Glutamatergic neuron (in vitro differentiated cells): ENCODE results near the gene PCBP4. TPM values are rescaled to one million over a fixed set of nuclear protein-coding genes. Genes with fewer than 3 reads are reported as not detected.

Source experiments
- DNase-seq: peaks from one replicate; pipeline ENCODE4 v3.0.0; 2022
- H3K27ac Mint-ChIP-seq: one replicate; pipeline ENCODE4 v1.8.0; 2020; ENCODE audit warnings: mild to moderate bottlenecking, mixed read lengths, inconsistent platforms; ENCODE audit not compliant: unreplicated experiment
- H3K27me3 Mint-ChIP-seq: one replicate; pipeline ENCODE4 v1.8.0; 2020; ENCODE audit warnings: mild to moderate bottlenecking, moderate library complexity, mixed read lengths, inconsistent platforms; ENCODE audit not compliant: unreplicated experiment
- H3K36me3 Mint-ChIP-seq: one replicate; pipeline ENCODE4 v1.8.0; 2020; ENCODE audit warnings: mild to moderate bottlenecking, mixed read lengths, inconsistent platforms; ENCODE audit not compliant: unreplicated experiment
- H3K4me1 Mint-ChIP-seq: one replicate; pipeline ENCODE4 v1.8.0; 2020; ENCODE audit warnings: mild to moderate bottlenecking, low read depth, mixed read lengths, inconsistent platforms; ENCODE audit not compliant: unreplicated experiment
- H3K4me3 Mint-ChIP-seq: one replicate; pipeline ENCODE4 v1.8.0; 2020; ENCODE audit warnings: mild to moderate bottlenecking, mixed read lengths, inconsistent platforms; ENCODE audit not compliant: unreplicated experiment
- H3K9me3 Mint-ChIP-seq: one replicate; pipeline ENCODE4 v1.8.0; 2020; ENCODE audit warnings: mild to moderate bottlenecking, moderate library complexity, mixed read lengths, inconsistent platforms; ENCODE audit not compliant: unreplicated experiment
- CTCF ChIP-seq: fragments of 200-600 bp; sonication (generic); IDR thresholded peaks from one replicate; pipeline ENCODE4 v1.5.0; 2021; ENCODE audit not compliant: partially characterized antibody, unreplicated experiment
- total RNA-seq: library from RNA; stranded (reverse); fragmentation: NEBNext Ultra II Directional; extraction: Animal tissue kit (Norgen Biotek cat#: 25700); gene quantifications from one replicate; pipeline ENCODE4 v1.2.1, GENCODE V29; 2021; ENCODE audit not compliant: unreplicated experiment

Gene PCBP4
- total RNA-seq, 1 donor from 2014 or later, result 1,577 TPM

GRCh38 chr3:51966922-51967383, 301 bp downstream of the PCBP4 start:
- Mint-ChIP-seq H3K27me3 (peaks cover 32% of the 10 kb centered on the region), H3K36me3 (peaks cover 14% of the 10 kb centered on the region), H3K4me3 (peak overlapping the region; percentile 98), H3K9me3 (peaks cover 40% of the 10 kb centered on the region), H3K27ac (peak overlapping the region; percentile 100), H3K4me1 (peaks cover 29% of the 10 kb centered on the region)
- no peak for TF ChIP-seq CTCF
- no peak for DNase-seq

- peaks cover 36% of the 10 kb centered on the region for H3K27me3 Mint-ChIP-seq
- peak overlapping the region; percentile 98 for H3K4me3 Mint-ChIP-seq
- H3K9me3 Mint-ChIP-seq, result peaks cover 43% of the 10 kb centered on the region
- peaks cover 14% of the 10 kb centered on the region for H3K36me3 Mint-ChIP-seq
- peak; percentile 49 for DNase-seq
- no peak for TF ChIP-seq CTCF
- H3K4me1 Mint-ChIP-seq, result peaks cover 33% of the 10 kb centered on the region
- H3K27ac Mint-ChIP-seq, result peak overlapping the region; percentile 100
Observed at GRCh38 chr3:51966486-51966885, 768 bp downstream of the PCBP4 start.

GRCh38 chr3:51966016-51966415, 1.2 kb downstream of the PCBP4 start:
- H3K4me1 Mint-ChIP-seq, result peaks cover 38% of the 10 kb centered on the region
- H3K27ac Mint-ChIP-seq, result peak overlapping the region; percentile 100
- peaks cover 48% of the 10 kb centered on the region for H3K9me3 Mint-ChIP-seq
- no peak for DNase-seq
- peaks cover 36% of the 10 kb centered on the region for H3K27me3 Mint-ChIP-seq
- H3K36me3 Mint-ChIP-seq, result peaks cover 14% of the 10 kb centered on the region
- H3K4me3 Mint-ChIP-seq, result peak overlapping the region; percentile 98
- no peak for TF ChIP-seq CTCF

GRCh38 chr3:51964521-51964920, 2.7 kb downstream of the PCBP4 start:
- Mint-ChIP-seq H3K27ac (peak overlapping the region; percentile 100), H3K4me3 (peak overlapping the region; percentile 98), H3K36me3 (peaks cover 14% of the 10 kb centered on the region), H3K27me3 (peaks cover 43% of the 10 kb centered on the region), H3K4me1 (peaks cover 37% of the 10 kb centered on the region), H3K9me3 (peaks cover 49% of the 10 kb centered on the region)
- no peak for DNase-seq
- no peak for TF ChIP-seq CTCF

GRCh38 chr3:51963951-51964451, 3.3 kb downstream of the PCBP4 start:
- Mint-ChIP-seq H3K4me1 (peaks cover 34% of the 10 kb centered on the region), H3K27ac (peak overlapping the region; percentile 100), H3K4me3 (peak overlapping the region; percentile 98), H3K9me3 (peaks cover 48% of the 10 kb centered on the region), H3K27me3 (peaks cover 42% of the 10 kb centered on the region), H3K36me3 (peaks cover 11% of the 10 kb centered on the region)
- no peak for TF ChIP-seq CTCF
- peak; percentile 77 for DNase-seq
